Right renal pelvis (tissue), 4 donors: ENCODE data around the gene CSMD2. TPM values are rescaled to one million over a fixed set of nuclear protein-coding genes. Genes with fewer than 3 reads are reported as not detected.

Experiments
- DNase-seq, 4 donors: peaks; one replicate each; pipeline ENCODE4 v3.0.0-alpha.2; 2013; ENCODE audit warnings: low read depth in 4 of 4, low spot score in 3 of 4, missing footprints in 1 of 4
- polyA plus RNA-seq, 4 donors: library from polyadenylated mRNA; unstranded; fragments of 120-200 nt; gene quantifications; one replicate each; pipeline ENCODE4 v1.2.1, GENCODE V29; 2013; ENCODE audit not compliant: insufficient read length in 4 of 4

CSMD2 gene
- polyA plus RNA-seq, 4 donors, result 0.83 to 1.3 (median 1.2) TPM

DNA sequence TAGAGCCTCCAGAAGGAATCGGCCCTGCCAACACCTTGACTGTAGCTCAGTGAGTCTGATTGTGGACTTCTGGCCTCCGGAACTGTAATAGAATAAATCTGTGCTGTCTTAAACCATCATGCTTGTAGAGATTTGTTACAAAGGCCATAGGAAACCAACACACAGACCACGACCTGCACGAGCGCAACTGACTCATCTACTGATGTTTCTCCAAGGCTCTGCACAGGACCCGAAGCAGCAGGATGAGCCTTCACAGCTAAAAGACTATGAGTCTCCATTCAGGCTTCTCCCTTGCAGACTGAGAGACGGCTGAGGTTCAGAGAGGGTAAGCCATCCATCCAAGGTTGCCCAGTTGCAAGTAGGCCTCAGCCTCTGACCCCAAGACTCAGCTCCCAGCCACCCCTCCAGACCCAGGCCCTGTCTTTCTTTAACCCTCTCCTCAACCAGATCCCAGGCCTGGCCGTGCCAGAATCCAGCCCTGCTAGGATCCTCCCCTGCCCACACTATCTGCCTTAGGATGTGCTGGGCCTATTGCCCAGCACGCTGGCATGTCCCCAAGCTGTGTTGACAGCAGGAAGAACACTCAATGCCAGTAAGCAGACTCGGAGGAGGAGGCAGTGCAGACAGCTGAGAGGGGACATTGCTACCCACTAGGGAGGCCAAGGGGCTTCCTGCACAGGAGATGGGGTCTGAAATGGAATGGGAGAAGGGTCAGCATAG is 192.2 kb downstream of the CSMD2 start:
- DNase-seq, result no peak

DNA sequence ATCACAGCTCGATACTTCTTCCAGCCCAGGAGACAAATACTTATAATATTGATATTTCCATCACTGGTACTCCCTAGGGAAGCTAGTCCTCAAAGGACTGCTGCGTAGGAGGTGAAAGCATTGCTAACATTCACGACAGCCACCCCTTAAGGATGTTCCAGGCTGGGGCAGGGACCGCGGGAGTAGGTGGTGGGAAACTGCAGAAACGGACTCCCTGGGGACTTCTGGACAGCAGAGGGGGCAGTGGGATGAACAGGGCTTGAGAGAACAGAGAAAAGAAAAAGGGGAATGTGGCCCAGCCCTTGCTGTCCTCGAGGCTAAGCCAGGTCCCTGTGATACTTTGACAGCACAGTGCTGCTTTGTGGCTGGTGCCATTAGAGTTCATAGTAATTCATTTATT is 193.1 kb downstream of the CSMD2 start:
- no peak for DNase-seq

DNA sequence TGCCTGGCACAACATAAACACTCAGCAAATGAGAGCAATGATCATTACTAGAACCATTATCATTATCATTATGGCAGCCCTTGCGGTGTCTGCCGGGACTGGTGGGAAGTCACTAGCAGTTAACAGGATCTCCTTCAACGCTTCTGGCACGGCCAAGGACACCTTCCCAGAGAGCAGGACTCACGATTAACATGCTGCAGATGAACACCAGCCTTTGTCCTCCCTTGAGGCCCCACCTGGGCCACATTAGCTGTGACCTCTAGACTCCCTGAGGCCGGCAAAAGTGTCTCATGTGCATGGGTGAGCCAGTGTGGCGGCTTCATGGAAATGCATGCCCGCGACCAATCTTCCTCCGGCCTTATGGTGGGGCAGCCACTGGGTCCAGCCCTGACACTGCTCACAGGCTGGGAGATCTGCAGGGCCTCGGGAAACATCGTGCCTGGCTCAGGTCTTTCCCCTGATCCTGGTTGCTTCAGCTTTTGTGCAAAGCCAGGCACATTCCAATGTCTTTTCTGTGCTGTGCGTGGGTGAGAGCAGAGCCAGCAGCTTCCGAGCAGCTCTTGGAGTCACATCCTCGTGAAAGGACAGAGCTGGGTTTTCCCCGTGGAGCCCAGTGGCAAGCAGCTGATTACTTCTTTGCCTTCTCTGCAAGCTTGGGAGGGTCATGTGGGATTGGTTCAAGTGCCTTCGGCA is 193.9 kb downstream of the CSMD2 start:
- DNase-seq, result no peak

DNA sequence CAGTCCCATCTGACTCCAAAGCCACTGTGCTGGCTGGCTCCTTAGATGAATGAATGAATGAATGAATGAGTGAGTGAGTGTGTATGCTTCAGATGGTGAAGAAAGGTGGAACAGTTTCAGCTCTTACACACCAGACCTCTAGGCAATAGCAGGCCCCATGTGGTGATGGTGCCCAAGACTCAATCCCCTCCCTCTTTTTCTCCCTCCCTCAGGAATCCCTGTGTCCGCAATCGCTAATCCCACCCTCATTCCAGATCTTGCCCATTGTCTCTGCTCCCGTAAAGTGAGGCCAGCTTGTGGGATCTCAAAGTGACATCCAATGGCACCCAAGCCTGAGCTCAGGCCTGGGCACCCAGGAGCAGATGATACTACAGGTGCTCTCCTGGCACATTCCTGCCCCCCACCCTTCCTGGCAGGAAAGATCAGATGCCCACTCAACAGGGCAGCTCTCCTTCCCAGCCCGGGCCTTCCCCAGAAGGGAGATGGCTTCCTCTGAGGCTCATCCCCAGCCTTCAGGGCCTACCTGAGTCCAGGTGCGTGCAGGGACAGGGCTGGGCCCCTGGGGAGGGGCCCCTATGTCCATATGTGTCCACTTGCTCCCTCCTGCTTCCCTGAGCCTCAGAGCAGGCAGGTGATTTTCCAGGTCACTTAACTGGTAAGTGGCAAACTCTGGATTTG is 194.7 kb downstream of the CSMD2 start:
- no peak for DNase-seq

DNA sequence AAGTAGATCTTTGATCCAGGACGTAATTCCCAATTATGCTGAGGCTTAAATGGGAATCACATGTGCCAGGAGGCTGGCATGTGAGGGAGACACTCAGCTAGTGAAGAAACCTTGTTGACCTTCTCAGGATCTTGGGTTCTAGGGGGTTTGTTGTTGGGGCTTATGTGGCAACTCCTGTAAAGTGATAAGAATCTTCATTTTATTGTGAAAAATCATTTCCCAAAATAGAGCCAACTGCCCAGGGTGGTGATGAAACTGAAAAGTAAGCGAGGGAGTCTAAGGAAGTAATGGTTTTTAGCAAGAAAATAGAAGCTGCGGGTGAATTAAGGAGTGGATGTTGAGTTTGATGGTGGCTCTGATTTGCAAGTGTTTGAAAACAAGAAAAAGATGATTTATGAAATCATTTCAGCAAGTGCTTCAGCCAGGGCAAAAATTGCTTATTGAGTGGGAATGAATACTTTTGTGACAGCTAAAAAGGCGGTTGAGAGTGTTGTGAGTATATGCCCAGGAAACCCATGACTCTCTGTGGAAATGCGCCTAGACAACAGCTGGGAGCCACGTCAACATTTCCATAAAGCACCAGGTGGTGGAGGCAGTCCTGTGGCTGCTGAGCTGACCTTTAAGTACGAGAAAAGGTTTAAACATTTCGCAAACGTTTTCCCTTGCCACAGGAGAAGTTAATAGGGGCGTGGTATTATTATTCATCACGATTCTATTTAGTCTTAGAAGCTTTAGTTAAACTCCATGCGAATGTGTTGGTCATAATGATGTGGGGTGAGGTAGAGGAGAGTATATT is 198.5 kb downstream of the CSMD2 start:
- DNase-seq, result no peak

DNA sequence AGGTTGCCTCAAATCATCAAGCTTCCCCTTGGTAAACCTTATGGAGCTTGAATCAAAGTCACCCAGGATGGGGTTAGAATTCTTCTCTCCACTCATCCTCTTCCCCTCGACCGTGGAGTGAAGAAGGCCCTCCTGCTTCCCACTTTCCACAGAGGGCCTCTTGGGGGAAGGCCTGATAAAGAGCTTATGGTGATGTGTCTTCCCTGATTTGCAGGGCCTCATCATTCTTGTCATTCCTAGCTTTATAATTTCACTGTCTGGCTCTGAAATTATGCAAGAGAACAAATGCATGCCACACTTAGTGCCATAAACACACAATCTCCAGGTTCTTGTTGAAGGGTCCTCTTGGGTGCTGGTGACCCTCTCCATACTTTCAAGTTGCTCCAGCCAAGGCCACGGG is 199.9 kb downstream of the CSMD2 start:
- no peak for DNase-seq

DNA sequence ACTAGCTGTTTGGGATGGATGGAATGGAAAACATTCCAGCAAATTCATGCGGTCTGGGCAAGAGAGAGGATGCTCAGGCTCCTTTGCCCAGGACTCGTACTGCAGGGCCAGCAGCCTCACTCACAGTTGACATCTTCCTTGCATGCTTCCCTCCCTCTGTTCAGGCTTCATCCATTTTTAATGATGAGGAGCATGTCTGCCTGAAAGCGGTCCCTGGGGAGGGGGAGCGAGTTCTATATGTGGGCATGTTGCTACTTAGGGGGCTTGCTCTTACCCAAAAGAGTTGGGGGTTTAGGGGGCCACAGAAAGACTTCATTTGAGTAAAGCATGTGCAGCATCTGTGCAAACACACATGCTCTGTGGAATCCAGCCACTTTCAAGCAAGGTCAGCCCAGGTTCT is 203.0 kb downstream of the CSMD2 start:
- DNase-seq, result no peak

DNA sequence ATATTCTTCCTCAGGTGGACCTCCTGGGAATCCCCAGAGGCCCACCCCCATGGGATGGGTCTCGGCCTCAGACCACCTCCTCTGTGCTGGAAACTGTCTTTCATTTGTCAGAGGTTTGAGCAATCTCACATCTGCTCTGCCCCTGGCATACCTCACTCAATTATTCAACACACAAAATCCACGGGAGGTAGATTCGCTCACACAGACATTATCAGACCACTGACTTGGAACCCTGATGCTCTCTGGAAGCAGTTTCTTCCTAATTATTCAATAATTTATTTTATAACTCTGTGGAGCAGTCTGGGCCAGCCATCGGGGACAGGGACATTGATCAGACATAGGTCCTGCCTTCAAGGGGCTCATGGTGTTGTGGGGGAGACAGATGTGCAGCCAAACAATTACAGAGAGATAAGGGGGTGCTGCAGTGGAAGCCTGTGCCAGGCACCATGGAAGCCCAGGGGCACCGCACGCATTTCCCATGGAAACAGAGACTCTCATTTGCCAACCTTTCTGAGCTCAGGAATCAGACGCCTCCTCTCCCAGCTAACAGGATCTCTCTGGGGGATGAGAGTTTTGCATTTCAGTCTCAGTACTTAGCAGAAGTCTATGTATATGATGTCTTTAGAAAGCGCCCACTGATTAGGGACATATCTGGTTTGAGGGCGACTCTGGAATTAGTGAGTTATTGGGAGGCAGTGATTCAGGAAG is 204.7 kb downstream of the CSMD2 start:
- DNase-seq, result no peak

DNA sequence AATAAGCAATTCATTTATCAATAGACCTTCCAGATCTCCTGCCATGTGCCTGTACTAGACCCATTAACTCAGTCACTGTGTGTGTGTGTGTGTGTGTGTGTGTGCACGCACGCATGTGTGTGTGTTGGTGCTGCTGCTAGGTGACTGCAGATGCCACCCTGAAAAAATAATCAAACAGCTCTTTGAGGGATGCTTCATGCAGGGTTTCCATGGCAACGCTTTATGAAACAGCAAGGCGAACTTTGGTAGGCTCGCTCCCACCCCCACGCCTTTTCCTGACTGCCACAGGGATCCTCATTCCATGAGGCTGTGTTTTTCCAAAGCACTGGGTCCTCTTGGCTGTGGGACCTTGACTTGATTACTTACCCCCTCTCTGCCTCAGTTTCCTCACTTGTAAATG is 207.2 kb downstream of the CSMD2 start:
- no peak for DNase-seq

DNA sequence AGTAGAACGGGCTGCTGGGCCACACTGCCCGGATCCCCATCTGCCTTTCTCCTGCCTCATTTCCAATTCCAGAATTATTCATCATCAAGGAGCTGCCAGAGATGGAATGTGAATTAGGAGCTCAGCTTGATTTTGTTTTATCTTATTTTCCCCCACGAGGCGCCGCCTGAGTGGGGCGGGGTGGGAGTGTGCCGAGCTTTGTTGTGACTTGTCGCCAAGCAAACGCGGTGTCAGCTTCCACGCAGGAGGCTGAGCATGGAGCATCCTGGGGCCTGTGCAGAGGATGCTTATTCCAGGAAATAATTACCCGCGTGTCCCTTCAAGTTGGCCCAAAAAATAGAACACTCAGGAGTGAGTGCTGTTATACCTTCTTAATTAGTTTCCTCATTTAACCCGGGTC is 209.9 kb downstream of the CSMD2 start:
- DNase-seq, result no peak

DNA sequence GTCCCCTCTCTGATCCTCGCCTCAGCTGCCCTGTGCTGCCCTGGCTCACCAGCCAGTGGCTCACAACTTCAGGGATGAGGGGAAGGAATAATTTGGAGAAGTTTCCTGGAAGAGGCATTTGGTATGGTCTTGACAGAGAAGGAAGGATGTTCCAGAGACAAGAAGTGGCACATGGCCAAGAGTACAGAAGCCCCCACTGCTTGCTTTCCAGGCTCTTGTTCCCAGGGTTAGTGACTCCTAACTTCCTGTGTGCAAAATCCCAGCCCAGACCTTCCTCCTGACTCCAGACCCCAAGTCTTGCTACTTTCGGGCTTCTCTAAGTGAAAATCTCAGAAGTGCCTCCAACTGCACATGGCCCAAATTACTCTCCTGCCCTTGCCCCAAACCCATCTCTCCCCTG is 215.5 kb downstream of the CSMD2 start:
- no peak for DNase-seq

DNA sequence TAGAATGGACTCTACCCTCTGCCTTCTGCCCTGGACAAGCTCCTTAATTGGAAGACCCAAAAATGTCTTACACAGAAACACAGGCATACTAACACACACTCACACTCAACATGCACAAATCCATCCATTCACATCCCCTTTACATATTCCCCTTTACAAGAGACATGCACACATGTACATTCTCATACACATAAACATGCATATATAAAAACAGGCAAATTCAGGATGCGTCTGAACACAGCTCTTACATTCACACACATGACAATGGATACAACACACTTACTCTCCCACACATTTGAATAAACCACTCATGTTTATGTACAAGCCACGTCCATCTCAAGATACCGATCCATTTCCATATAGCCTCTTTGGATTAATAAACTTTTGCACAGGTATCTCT is 216.7 kb downstream of the CSMD2 start:
- DNase-seq, result no peak

DNA sequence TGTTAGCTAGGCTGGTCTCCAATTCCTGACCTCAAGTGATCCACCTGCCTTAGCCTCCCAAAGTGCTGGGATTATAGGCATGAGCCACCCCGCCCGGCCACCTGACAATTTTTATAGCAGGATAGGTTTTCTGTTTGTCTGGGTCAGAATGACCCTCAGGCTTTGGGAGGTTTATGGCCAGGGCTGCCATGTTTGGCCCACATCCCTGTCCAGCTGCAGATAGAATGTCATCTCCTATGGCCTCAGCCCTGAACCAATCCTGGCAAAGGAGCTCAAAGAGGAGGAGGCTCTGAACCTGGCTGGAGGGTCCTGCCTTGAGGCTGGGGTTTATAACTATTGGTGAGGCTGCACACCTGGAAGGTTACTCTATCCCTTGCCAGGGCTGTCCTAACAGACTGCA is 218.2 kb downstream of the CSMD2 start:
- DNase-seq, result no peak

DNA sequence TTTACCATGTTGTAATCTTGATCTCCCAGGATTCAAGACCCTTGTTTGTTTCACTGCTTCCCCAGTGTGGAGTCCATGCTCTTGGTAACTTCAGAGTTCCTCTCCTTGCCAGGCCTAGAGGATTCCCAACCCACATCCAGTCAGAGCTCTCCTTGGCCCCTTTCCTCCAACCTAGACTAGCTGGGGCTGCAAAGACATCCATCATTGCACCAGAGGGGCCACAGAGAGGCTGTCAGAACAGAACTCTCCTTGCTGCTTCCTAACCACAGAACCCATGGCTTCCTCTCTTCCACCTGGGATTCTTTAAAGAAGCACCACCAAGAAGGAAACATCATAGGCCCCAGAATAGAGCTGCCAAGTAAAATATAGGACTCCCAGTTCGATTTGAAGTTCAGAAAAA is 220.2 kb downstream of the CSMD2 start:
- DNase-seq, result no peak

DNA sequence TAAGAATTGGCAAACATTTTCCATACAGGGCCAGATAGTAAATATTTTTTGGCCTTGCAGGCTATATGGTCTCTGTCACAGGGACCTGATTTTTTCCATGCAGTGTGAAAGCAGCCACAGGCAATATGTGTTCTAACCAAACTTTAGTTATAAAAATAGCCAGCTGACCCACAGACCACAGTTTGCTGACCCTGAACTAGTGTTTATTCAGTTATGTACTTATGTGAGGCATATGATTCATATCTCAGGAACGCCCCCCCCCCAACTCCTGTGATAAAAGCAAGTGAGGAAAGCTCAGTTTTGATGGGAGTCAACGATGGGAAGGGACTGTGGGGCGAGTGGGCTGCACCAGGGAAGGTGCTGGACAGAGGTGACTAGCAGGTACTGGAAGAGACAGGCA is 221.1 kb downstream of the CSMD2 start:
- DNase-seq, result no peak

DNA sequence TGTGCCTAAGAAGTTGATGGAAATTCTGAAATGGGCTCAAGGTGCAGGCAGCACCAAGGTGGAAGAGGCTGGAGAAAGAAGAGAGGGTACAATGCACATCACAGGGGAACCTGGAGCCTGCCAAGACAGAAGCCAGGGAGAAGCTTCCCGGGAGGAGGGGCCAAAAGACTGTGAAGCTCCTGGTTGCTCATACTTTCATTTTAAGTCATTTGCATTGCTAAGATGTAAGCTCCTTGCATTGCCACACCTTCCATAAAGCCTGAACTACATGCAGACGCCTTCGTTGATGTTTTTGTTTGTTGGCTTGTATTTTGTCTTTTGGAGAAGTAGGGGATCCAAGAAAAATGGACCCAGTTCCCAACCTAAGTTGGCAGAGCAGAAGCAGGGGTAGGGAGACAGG is 232.2 kb downstream of the CSMD2 start:
- DNase-seq, result no peak

DNA sequence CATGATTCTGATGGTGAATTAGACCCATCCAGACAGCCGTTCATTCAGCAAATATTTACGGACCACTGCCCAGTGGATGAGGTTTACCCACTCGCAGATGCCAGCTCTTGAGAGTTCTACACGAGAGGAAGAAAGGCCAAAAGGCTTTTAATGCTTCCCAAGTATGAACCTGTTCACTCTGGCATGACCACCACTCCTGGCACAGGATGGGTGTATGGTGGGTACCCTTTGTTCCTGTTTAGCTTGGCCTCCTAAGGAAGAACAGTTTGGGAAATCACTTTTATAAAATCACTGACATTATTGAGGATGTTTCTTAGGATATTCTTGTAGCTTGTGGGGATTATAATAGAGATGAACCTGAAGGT is 233.9 kb downstream of the CSMD2 start:
- no peak for DNase-seq

DNA sequence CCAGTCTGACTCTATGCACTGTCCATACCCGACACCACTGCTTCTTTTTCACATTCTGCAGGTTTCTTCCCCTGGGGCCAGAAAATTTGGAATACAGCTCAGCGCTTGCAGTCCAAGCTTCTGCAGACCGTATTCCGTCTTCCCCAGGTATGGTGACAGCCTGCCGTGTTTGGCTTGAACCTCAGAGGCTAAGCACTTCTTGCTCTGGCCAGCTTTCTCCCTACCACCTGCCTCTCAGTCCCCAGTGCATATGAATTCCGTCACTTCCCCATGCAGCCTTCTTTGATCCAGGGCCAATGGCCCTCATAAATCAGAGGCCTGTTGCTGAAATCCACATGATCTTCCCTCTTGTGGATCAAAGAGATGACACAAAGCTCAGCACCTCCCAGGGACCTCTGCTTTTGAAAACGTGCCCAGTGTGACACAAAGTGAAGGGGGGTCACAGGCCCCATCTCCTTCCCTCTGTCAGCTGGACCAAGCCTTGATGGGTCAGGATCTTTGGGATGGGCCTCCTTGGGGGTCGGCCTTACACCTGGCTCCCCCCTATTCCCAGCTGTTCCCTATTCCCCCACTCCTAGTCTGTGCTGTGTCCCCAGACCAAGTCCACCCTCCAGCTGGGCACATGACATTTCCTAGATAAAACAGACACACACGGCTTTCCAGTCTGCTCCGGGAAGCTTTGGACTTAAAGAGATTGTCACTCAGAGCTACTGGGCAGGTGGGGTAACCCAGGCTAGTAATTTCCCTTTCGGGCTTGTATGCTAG is 234.5 kb downstream of the CSMD2 start:
- no peak for DNase-seq

DNA sequence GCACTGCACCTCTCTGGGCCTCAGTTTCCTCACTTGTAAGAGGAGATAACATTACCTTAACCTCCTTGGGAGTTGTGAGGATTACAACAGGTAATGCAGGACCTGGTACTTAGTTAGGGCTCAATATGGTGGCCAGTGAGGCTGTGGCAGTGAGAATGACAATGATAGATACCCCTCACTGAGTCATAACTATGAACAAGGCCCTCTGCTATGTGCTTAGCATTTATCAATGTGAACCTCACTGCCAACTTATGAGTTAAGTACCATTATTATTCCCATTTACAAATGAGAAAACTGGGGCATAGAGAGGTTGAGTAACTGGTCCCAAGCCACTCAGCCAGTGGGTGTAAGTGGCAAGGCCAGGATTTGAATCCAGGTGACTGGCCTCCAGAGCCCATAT is 236.8 kb downstream of the CSMD2 start:
- DNase-seq, result no peak

DNA sequence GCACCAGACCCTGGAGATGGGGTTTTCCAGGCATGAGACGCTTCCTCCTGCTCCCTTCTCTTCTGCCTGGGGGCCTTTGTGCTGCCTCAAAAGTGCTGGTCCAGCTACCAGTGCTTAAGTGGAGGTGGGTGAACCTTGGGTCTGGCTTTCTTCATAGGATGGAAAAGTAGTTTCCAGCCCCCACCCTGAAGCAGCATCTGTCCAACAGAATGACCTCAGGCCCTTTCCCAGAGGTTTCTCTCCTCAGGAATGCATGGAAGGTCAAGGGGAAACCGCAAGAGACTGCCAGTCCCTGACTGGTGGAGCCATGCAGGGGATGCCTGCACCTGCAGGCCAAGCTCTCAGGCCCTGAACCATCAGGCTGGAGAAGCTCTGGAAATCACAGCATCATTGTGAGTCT is 237.3 kb downstream of the CSMD2 start:
- no peak for DNase-seq
